Endothelial cell of umbilical vein (primary cell): ENCODE results near the gene ZFYVE21. TPM values are rescaled to one million over a fixed set of nuclear protein-coding genes. Genes with fewer than 3 reads are reported as not detected.

ENCODE experiments used
- BruUV-seq: library from RNA; stranded (reverse); fragments of 400-500 nt; replicated peaks from 2 replicates; lab custom pipeline; 2021; lab: Mats Ljungman, UMichigan
- CTCF ChIA-PET: fragments of 300-600, 350-600 bp; sonication (Branson Sonifier 250); formaldehyde crosslinking; loops from one replicate; lab custom pipeline; 2021; ENCODE audit warnings: antibody characterized with exemption, inconsistent platforms; lab: Charles Lee
- POLR2A ChIA-PET: fragments of 300-600, 350-600 bp; sonication (Branson Sonifier 250); formaldehyde crosslinking; loops from one replicate; lab custom pipeline; 2021; ENCODE audit warnings: antibody characterized with exemption, inconsistent platforms; lab: Charles Lee
- DNase-seq: peaks from one replicate; pipeline ENCODE4 v3.0.0-alpha.2; 2011; ENCODE audit warnings: low read depth, low spot score
- FAIRE-seq: peaks from 2 replicates; lab custom pipeline; 2011; peaks lifted over from hg19 to GRCh38; lab: Jason Lieb, UNC
- H2AFZ ChIP-seq: 2 replicates; pipeline ENCODE4 v1.6.0; 2012; ENCODE audit warnings: low read depth, low read length, control low read depth, inconsistent platforms
- H3K27ac ChIP-seq: 2 replicates; pipeline ENCODE4 v1.5.1; 2011; ENCODE audit warnings: low read depth, mild to moderate bottlenecking, control low read depth, low read length, moderate library complexity; ENCODE audit not compliant: insufficient read depth
- H3K27me3 ChIP-seq, 2 experiments: 2 replicates each; pipeline versions ENCODE4 v1.6.0 to v1.6.1; 2011; ENCODE audit warnings: low read length in 2 of 2, mixed read lengths in 1 of 2; ENCODE audit not compliant: control insufficient read depth in 2 of 2, insufficient read depth in 2 of 2
- H3K36me3 ChIP-seq, 2 experiments: 2 replicates in 1 of 2; 3 replicates in 1 of 2; pipeline ENCODE4 v1.5.1; 2011; ENCODE audit warnings: low read length in 2 of 2, mild to moderate bottlenecking in 1 of 2, moderate library complexity in 1 of 2; ENCODE audit not compliant: control insufficient read depth in 2 of 2, insufficient read depth in 2 of 2; ENCODE audit errors: extremely low read depth in 1 of 2
- H3K4me1 ChIP-seq: 3 replicates; pipeline ENCODE4 v1.5.1; 2011; ENCODE audit warnings: mild to moderate bottlenecking, low read length; ENCODE audit not compliant: control insufficient read depth, insufficient read depth; ENCODE audit errors: extremely low read depth
- H3K4me2 ChIP-seq: 2 replicates; pipeline ENCODE4 v1.6.1; 2011; ENCODE audit warnings: low read length, control low read depth, mixed read lengths; ENCODE audit not compliant: insufficient read depth
- H3K4me3 ChIP-seq, 3 experiments: fragments of 200-600 bp in 1 of 3; sonication (generic), shearing (Covaris generic) in 1 of 3; replicated peaks in 1 of 3; 2 replicates each; pipeline ENCODE4 v1.5.1; 2011 to 2016; ENCODE audit warnings: control low read depth in 3 of 3, low read length in 3 of 3, mild to moderate bottlenecking in 2 of 3, inconsistent platforms in 1 of 3, low read depth in 1 of 3, moderate library complexity in 1 of 3; ENCODE audit not compliant: insufficient read depth in 1 of 3
- H3K79me2 ChIP-seq: 2 replicates; pipeline ENCODE4 v1.6.0; 2012; ENCODE audit warnings: low read length, inconsistent platforms; ENCODE audit not compliant: control insufficient read depth, insufficient read depth
- H3K9ac ChIP-seq: replicated peaks from 2 replicates; pipeline ENCODE3; 2011; ENCODE audit warnings: low read length, control low read depth; ENCODE audit not compliant: insufficient read depth; ENCODE audit errors: extremely low read depth
- H3K9me1 ChIP-seq: replicated peaks from 3 replicates; pipeline ENCODE4 v1.6.0; 2011; ENCODE audit warnings: mild to moderate bottlenecking, low read length; ENCODE audit not compliant: control insufficient read depth, insufficient read depth; ENCODE audit errors: extremely low read depth
- H3K9me3 ChIP-seq: replicated peaks from 2 replicates; pipeline ENCODE4 v1.5.1; 2012; ENCODE audit warnings: low read length, inconsistent platforms; ENCODE audit not compliant: control insufficient read depth, insufficient read depth
- H4K20me1 ChIP-seq: replicated peaks from 2 replicates; pipeline ENCODE3; 2011; ENCODE audit warnings: mild to moderate bottlenecking, low read length; ENCODE audit not compliant: control insufficient read depth, insufficient read depth; ENCODE audit errors: extremely low read depth
- EZH2 ChIP-seq: IDR thresholded peaks from 2 replicates; pipeline ENCODE4 v1.6.1; 2012; ENCODE audit warnings: borderline replicate concordance, low read depth, mild to moderate bottlenecking, moderate library complexity, low read length, inconsistent platforms; ENCODE audit not compliant: severe bottlenecking
- FOS ChIP-seq: IDR thresholded peaks from 2 replicates; pipeline ENCODE4 v1.6.1; 2011; ENCODE audit warnings: mild to moderate bottlenecking, low read length, moderate library complexity, borderline replicate concordance; ENCODE audit not compliant: insufficient read depth
- GATA2 ChIP-seq: IDR thresholded peaks from 2 replicates; pipeline ENCODE4 v1.7.0; 2011; ENCODE audit warnings: low read depth, mild to moderate bottlenecking, moderate library complexity, mixed read lengths, low read length; ENCODE audit not compliant: insufficient read length, insufficient read depth
- JUN ChIP-seq: IDR thresholded peaks from 2 replicates; pipeline ENCODE4 v1.6.1; 2011; ENCODE audit warnings: borderline replicate concordance, low read depth; ENCODE audit not compliant: insufficient read length, insufficient read depth
- MYC ChIP-seq: IDR thresholded peaks from one replicate; pipeline ENCODE4 v1.6.1; 2011; ENCODE audit warnings: mild to moderate bottlenecking, low read depth, low read length
- POLR2A ChIP-seq: IDR thresholded peaks from 2 replicates; pipeline ENCODE4 v1.6.1; 2012; ENCODE audit warnings: low read depth, mild to moderate bottlenecking, control low read depth, low read length
- POLR2AphosphoS5 ChIP-seq: IDR thresholded peaks from 2 replicates; pipeline ENCODE4 v1.6.1; 2012; ENCODE audit warnings: low read depth, mild to moderate bottlenecking, control low read depth, low read length, moderate library complexity; ENCODE audit not compliant: insufficient read depth
- dilution Hi-C: fragments of 300-500 bp; cut with MboI; formaldehyde crosslinking; loops from one replicate; pipeline ENCODE4 v1.15.0; 2019; ENCODE audit warnings: low sequenced_read_pairs; ENCODE audit not compliant: extremely low pct_ligation_motif_present
- intact Hi-C: fragments of 100-400 bp; cut with micrococcal nuclease; formaldehyde crosslinking; loops from one replicate; pipeline ENCODE4 v1.10.0; 2022
- polyA plus RNA-seq, 4 experiments: library from polyadenylated mRNA; depleted of rRNA in 3 of 4; stranded (reverse) in 3 of 4; unstranded in 1 of 4; fragments of >200 nt; gene quantifications; 2 replicates each; pipeline versions ENCODE4 v1.2.1 to v1.2.3, GENCODE V29; 2011 to 2012; ENCODE audit warnings: missing spikeins in 1 of 4
- total RNA-seq: library from RNA; stranded (reverse); gene quantifications from 2 replicates; pipeline ENCODE4 v1.2.3, GENCODE V29; 2021
- TF ChIP-seq, protein P1 (sequence below): IDR thresholded peaks from 2 replicates; pipeline ENCODE4 v1.6.1; 2011; ENCODE audit not compliant: insufficient read depth, insufficient read length
- TF ChIP-seq, protein P2 (sequence below), 2 donors: IDR thresholded peaks; 1 replicate in 1 of 2; 2 replicates in 1 of 2; pipeline ENCODE4 v1.5.1; 2011; ENCODE audit warnings: low read length in 2 of 2, mild to moderate bottlenecking in 2 of 2, moderate library complexity in 2 of 2, control low read depth in 1 of 2, inconsistent platforms in 1 of 2, low read depth in 1 of 2; ENCODE audit not compliant: insufficient read depth in 1 of 2; ENCODE audit errors: extremely low read depth in 1 of 2

ZFYVE21 gene
- total and polyA plus RNA-seq, 2 donors (not counting 3 experiments of a cell fraction or from before 2014, with no cell fraction given) = 54.5 to 98.3 TPM

DNA sequence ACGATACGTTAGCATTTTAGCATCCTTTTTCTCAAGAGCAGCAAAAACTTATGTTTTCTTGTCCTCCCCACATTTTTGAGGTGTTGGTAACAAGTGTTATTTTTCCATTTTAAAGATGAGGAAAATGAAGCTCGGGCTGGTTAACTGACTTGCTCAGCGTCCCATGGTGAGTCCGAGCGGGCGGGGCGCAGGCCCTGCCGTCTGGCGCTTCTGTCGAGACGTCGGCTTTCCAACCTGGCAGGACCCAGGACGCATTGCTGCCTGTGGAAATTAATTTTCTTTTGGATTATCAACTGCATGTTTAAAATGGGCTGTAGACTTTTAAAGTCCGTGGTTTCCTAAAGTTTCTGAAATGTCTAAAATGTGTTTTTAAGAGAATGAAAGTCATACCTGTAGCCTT, 30.7 kb upstream of the ZFYVE21 start:
- H3K9me3 ChIP-seq = no peaks in the 10 kb centered on the region
- intact Hi-C loops = no loop called here
- H3K4me3 ChIP-seq = no peak overlapping the region
- H3K27ac ChIP-seq = no peak overlapping the region
- H4K20me1 ChIP-seq = peaks cover 3% of the 10 kb centered on the region
- no peak overlapping the region for H3K4me2 ChIP-seq
- peaks cover 21 to 33% of the 10 kb centered on the region in 2 experiments for H3K36me3 ChIP-seq
- dilution Hi-C loops = no loop called here
- peaks cover 11% of the 10 kb centered on the region for H3K79me2 ChIP-seq
- ChIA-PET POLR2A (no interaction called here), CTCF (no interaction called here)
- BruUV-seq = no TSS peak
- DNase-seq (no peak), FAIRE-seq (peak; percentile 15)
- no peaks in the 10 kb centered on the region for H3K9me1 ChIP-seq
- H3K9ac ChIP-seq = no peak overlapping the region
- TF ChIP-seq, protein P1, sequence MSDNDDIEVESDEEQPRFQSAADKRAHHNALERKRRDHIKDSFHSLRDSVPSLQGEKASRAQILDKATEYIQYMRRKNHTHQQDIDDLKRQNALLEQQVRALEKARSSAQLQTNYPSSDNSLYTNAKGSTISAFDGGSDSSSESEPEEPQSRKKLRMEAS = no peak
- TF ChIP-seq GATA2 (no peak), POLR2A (no peak), POLR2AphosphoS5 (no peak), JUN (no peak), EZH2 (no peak), FOS (no peak), MYC (no peak)
- TF ChIP-seq, protein P2, sequence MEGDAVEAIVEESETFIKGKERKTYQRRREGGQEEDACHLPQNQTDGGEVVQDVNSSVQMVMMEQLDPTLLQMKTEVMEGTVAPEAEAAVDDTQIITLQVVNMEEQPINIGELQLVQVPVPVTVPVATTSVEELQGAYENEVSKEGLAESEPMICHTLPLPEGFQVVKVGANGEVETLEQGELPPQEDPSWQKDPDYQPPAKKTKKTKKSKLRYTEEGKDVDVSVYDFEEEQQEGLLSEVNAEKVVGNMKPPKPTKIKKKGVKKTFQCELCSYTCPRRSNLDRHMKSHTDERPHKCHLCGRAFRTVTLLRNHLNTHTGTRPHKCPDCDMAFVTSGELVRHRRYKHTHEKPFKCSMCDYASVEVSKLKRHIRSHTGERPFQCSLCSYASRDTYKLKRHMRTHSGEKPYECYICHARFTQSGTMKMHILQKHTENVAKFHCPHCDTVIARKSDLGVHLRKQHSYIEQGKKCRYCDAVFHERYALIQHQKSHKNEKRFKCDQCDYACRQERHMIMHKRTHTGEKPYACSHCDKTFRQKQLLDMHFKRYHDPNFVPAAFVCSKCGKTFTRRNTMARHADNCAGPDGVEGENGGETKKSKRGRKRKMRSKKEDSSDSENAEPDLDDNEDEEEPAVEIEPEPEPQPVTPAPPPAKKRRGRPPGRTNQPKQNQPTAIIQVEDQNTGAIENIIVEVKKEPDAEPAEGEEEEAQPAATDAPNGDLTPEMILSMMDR (IDR thresholded peaks at IDR 0.05; ENCODE audit: extremely low read depth in 1 of 2, insufficient read depth in 1 of 2, low read depth in 1 of 2, low read length in 2 of 2) = no peak
- H3K4me1 ChIP-seq = no peaks in the 10 kb centered on the region
- H3K27me3 ChIP-seq = no peaks in the 10 kb centered on the region
- no peak overlapping the region for H2AFZ ChIP-seq
